NCI-H69 (cell line): ENCODE measurements around the gene GAS5.
"Not testable (repeated sequence)": the region's sequence is repeated elsewhere in the genome, so short reads cannot be mapped to it uniquely, and the experiment has no call there.

Experiments used
- DNase-seq: peaks from one replicate; lab custom pipeline; 2025; lab: John Stamatoyannopoulos, UW

GAS5 gene

DNA sequence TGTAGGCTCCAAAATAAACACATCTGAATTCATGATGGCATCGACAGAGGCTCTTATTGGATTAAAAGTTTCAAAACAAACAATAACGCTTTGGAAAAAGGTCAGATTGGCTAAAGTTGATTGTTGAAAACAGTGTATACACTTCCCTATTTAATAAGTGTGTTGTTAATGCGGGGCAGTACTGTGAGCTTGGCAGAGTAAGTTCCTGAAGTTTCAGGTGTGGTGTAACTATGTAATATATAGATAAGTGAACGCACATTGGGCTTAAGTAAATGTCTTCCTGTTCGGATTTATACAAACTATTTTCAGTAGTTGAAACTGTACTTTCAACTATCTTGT, 1.2 kb upstream of the GAS5 start:
- no peak for DNase-seq

DNA sequence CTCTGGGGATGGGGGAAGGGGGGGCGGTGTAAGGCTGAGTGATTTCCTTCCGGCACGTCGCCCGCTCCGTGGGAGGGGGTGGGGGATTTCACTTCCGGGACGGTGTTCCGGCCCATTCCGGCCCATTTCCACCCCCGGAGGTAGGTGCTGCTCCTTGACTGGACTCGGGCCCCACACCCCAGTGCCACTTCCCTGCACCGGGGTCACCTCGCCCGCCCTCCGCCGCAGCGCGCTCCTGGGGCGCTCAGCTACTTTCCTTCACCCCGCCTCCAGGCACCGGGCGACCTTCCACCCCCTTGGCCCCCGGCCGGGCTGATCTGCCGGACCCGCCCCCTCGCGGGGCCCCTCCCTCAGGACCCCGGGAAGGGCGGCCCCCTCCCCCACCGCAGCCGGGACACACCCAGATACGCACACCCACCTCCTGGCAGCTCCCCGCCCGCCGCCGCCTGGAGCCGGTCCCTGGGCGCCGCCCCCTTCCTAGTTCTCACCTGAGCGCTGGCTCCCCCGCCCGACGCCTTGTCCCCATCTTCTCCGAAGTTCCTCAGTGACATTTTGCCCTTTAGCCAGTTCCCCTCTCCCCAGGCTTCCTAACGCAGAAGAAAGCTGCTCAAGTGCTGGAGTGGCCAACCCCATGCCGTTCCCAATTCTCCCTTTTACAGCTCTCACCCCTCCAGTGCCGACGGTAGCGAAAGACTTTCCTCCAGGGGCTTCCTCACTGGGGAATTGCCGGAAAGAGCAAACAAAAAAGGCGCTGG, 654 bp upstream of the GAS5 start, which contains the start of gene ZBTB37:
ZBTB37 (plus strand) TSS at position 115 of the 755 bp plus-strand sequence. CDS start 1,846 bp downstream, outside the sequence.
- DNase-seq, result peak; percentile 95

DNA sequence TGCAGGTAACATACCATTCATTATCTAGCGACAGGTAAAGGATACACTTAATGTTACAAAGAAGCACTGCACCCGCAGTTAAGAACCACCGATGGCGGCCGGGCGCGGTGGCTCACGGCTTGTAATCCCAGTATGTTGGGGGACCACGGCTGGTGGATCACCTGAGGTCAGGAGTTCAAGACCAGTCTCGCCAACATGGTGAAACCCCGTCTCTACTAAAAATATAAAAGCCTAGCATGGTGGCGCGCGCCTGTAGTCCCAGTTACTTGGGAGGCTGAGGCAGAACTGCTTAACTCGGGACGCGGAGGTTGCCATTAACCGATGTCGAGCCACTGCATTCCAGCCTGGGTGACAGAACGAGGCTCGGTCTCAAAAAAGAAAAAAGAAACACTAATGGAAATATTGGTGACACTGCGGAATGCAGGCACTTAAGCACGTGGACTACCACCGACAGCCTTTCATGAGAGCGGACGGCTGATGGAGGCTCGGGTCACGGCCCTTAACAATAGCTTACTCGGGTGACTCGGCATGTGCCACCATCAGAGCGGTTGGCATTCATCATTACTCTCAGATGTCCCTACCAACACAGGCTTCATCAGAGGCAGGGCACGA, 542 bp downstream of the GAS5 start:
- DNase-seq, result no peak

DNA sequence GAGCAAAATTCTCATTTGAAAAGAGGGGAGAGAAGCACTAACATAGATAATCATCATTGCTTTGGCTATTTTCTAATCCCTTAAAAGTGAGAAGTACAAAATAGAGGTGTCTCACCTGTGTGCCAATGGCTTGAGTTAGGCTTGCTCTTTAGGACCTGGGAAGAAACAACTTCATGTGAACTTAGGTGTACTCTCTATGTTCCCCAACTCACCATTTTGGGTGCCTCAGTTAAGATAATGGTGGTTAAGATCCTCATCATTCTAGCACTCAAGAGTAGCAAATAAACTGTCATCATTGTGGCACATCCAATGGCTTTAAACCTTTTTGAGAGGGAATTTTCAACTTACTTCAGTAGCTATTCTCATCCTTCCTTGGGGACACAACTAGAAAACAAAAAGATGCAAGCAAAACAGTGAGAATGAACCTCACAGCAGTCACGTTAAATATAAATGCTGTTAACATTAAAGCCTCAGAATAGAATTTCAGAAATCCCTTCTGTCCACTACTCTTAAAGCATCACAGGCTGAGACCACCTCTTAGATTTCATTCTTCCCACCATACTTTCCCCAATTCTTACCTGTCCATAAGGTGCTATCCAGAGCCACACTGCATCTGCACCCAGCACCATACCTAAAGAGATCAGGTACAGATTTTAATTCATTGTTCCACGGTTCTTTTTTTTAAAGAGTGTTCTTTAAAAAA, 1.2 kb downstream of the GAS5 start:
- DNase-seq, result peak; percentile 14

DNA sequence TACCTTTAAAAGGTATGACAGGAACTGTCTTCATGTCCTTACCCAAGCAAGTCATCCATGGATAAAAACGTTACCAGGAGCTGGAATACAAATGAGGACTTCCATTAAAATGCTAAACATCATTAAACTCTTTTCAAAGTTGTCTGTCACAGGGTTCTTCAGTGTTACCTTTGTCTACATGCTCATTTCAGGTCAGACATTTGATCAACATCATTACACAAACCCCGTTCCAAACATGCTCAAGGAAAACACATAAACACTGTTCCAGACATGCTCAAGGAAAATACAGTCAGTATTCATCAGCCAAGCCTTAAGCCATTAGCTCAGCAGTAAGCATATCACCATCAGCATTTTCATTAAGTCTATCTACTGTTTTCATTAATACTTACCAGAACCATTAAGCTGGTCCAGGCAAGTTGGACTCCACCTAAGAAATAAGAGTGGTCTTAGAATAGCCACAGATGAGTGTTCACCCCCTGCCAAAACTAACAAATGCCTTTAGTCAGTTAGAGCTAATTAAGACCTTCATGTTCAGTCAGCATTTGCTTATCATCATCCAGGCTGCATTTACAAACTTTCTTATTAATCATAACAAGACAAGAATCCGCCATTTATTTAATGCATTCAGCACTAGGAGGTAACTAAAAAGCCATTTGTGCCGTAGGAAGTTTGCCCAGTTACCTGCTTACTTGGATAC, 2.2 kb downstream of the GAS5 start:
- no peak for DNase-seq

DNA sequence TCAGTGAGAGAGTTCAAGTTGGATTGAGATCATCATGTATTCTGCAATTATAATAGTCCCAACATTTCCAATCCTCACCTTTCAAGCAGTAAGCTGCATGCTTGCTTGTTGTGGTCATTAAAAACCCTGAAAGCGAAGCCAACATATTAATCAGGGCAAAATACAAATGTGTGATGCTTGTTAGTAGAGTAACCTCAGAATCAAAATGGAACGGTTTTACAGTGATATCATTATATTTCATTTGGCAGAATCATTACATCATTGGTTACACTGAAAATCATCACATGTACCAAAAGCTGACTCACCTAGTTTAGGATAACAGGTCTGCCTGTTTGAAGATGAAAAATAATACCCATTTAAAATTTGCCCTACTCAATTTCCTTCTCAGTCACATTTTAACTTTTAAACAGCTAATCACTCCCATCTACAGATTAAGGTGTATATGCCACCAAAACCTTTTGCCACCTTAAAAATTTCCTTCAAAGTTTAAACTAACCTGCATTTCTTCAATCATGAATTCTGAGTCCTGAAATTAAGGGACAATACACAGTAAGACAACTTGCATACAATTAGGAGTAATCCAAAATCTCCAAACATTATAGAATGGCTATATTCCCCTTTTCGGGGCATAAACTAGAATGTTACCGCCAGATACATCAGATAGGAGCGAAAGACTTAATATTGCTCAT, 3.5 kb downstream of the GAS5 start:
- DNase-seq, result no peak

DNA sequence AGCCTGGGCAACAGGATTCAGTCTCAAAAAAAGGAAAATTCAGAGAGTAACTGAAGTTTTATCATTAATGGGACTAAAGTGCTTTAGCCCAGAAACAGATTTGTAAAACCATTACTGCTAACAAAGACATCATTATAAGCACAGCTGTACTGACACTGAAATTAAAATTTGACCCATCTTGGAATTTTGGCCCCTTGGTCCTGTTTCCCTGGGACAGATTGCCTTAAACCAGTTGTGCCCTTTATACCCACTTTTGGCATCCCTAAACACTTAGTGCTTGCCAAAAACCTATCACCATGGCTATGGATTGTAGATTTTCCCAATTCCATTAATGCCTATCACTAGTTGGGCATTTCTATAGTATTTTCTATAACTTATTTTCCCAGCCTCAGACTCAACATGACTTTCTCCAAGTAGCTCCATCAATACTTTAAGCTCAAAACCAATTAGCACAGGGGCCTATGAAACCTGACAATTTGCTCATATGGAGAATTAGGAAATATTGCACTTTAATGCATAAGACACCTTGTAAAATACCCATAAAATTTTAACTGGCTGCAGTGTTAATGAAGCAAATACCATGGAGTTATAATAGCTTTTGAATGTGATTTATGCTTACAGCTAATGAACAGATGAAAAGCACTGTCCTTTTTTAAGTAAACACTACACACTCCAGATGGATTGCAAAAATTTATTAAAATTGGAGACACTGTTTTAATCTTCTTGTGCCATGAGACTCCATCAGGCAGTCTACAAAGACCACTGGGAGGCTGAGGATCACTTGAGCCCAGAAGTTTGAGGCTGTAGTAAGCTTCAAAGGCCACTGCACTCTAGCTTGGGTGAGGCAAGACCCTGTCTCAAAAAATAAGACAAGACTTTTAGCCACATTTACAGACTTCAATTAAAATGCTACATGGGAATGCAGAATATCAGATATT, 4.3 kb downstream of the GAS5 start:
- DNase-seq, result no peak

DNA sequence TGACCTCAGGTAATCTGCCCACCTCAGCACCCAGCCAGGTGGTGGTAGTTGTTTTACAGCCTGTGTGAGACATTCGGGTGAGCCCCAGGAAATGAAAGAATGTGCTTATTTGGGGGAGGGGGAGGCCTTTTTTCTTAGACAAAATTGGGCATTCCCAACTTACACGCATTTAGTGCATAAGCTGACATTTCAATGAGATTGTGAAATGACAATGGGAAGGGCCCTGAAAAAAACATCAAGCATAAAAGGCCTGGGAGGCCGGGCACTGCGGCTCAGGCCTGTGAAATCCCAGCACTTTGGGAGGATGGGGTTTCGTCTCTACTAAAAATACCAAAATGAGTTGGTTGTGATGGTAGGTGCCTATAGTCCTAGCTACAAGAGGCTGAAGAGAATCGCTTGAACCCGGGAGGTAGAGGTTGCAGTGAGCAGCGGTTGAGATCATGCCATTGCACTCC, 5.0 kb downstream of the GAS5 start:
- DNase-seq, result no peak

DNA sequence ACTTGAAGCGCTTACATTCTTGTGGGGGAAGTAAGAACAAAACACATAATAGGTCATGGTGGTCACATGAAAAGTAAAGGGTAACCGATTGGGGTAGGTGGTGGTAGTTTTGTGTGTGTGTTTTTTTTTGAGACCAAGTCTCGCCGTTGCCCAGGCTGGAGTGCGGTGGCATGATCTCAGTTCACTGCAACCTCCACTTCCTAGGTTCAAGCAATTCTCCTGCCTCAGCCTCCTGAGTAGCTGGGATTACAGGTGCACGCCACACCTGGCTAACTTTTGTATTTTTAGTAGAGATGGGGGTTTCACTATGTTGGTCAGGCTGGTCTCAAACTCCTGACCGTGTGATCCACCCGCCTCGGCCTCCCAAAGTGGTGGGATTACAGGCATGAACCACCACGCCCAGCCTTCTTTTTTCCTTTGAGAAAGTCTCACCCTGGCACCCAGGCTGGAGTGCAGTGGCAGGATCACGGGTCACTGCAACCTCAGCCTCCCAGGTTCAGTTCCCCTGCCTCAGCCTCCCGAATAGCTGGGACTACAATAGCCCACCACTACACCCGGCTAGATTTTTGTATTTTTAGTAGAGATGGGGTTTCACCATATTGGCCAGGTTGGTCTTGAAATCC, 5.5 kb downstream of the GAS5 start:
- not testable (repeated sequence) for DNase-seq

DNA sequence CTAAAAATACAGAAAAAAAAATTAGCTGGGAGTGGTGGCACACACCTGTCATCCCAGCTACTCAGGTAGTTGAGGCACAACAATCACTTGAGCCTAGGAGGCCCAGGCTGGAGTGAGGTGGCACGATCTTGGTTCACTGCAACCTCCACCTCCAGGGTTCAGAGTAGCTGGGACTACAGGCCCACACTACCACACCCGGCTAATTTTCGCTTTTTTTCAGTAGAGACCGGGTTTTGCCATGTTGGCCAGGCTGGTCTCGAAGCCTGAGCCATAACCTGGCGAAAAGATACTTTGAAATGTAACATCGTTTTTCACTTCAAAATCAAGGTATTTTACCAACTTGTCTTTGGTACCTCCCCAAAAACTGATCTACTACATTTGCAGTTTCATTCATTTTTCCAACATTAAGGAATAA, 6.1 kb downstream of the GAS5 start:
- DNase-seq, result no peak

DNA sequence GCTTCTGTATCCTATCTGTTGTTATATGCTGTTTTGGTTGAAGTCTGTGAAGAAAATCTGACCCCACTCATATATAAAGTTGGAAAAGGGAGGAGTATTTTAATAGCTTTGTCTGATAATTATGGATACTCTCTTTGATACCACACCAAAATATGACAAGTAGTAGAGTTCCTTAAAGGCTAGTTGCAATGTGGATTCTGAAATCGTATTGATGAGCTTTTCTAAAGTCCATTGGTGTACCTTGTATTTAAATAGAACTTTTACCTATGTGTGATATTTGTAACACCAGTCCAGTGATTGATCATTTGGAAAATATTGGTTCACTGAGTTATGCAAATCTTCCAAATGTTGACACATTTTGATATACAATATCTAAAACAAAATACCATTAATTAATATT, 7.7 kb downstream of the GAS5 start:
- DNase-seq, result no peak

DNA sequence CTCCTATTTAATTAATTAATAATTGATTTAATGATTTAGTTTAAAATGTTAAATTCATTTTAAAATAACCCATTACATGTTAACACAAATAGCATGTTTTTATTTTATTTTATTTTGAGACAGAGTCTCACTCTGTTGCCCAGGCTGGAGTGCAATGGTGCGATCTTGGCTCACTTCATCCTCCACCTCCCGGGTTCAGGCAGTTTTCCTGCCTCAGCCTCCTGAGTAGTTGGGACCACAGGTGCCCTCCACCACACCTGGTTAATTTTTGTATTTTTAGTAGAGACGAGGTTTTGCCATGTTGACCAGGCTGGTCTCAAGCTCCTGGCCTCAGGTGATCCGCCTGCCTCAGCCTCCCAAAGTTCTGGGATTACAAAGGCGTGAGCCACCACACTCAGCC, 8.2 kb downstream of the GAS5 start:
- DNase-seq, result not testable (repeated sequence)

DNA sequence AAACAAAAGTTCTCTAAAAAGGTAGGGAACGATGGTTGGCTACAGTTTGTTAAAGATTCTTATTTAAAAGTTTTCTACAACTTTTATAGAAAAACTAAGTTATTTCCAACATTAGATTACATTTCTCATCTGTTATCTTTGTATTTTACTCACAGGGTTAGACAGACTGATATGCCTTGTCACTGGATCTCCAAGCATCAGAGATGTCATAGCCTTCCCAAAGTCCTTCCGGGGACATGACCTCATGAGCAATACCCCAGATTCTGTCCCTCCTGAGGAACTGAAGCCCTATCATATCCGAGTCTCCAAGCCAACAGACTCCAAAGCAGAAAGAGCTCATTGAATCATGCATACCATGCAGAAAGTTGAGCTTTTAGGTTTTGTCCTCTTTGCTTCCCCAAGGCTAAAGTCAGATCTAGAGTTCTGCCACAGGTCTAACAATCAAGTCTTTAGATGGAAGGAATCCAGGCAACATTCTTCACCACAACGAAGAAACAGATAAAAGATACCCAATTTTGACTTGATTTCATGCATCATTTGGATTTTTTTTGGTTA, 10.3 kb downstream of the GAS5 start:
- no peak for DNase-seq

DNA sequence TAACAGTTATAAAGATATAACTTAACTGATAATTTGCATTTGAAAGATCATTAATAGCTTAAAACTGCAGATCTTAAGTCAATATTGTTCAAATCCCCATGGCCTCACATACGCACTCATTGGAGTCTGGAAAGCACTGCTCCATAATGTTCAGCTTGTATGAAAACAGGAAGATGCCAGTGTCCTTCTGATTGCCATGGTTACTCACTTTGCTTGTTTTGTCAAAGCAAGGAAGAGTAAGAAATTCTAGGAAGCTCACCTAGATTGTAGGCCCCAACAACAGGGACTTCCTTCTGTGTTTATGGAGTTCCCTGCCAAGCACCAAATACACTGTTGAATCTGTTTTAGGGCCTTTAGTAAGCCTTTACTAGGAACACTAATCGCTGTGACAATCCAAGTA, 10.9 kb downstream of the GAS5 start:
- DNase-seq, result no peak

DNA sequence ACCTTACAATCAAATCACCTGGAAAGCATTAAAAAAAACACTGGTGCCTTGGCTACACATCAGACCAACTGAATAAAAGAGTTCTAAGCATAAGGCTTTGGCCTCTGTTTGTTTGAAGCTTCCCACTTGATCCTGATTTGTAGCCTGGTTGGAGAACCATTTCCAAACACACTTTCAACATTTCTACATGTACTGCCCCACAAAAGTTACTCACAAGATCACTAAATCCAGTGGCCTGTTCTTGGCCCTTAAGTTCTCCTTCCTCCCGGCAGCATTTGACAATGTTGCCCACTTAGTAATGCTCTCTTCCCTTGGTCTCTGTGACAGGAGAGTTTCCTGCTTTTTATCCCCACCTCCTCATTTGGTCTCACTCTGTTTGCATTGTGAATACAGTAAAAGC, 11.8 kb downstream of the GAS5 start:
- no peak for DNase-seq

DNA sequence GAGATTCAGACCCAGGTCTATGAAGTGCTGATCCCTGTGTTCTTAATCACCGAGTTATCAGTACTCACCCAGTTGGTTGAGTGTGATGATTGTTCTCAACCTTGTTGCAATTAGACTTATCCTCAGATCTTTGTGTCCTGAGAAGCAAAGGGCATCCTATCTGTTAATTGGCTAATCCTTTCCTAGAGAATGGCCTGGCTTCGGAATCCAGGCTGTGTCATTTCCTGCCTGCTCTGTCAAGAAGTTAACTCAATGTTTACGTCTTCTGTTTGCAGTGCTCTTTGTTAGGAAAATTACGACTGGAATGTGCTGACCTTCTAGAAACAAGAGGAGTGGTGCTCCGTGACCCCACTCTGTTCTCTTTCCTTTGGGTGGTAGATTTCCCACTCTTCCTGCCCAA, 14.7 kb downstream of the GAS5 start:
- no peak for DNase-seq

DNA sequence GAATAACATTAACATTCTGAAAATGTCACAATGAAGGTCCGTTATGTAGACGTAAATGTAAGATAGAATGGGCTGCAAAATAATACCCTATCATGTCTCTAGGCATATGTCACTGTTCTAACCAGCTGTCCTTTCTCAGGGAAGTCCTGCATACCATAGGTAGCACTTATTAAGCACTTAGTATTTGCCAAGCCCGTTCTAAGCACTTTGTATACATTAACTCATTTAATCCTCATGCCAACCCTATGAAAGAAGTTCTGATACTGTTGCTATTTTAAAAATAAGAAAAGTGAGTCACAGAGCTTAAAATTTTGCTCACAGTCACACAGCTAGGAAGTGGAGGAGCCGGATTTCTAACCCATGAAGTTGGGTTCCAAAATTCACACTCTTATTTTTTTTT, 15.7 kb downstream of the GAS5 start:
- DNase-seq, result no peak

DNA sequence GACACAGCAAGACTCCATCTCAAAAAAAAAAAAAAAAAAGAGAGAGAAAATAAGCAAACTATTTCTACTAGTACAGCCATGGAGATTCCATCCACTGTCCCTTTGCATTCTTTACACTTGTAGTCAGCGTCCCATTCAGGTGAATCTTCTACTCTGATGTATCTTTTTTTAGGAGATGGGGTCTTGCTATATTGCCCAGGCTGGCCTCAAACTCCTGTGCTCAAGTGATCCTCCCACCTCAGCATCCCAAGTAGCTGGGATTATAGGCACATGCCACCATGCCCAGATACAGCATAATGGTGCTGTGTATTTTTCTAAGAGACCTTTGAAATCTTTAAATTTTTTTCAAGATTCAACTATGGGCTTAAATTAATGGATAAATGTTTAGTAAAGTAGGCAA, 35.0 kb downstream of the GAS5 start:
- DNase-seq, result no peak

DNA sequence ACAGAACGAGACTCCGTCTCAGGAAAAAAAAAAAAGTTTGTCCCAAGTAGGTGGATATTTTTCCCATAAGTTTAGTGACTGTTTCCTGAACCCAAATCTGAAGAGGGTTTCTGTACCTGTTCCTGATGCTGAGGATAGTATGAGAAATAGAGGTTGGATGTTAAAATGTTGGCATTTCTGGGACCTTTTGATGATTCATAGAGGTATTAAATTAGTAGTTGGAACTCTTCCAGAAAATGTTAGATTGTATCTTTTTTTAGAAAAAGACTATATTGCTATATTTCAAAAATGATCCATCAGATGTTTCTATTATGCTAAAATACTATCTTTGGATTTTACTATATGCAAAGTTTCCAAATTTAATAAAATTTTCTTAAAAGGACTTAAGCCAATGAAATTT, 40.2 kb downstream of the GAS5 start:
- DNase-seq, result no peak
